Loucy (cell line): ENCODE measurements around the gene RPS6KA5.

Source experiments
- CTCF ChIP-seq: fragments of 200-600 bp; sonication (generic); conservative IDR thresholded peaks from 2 replicates; pipeline ENCODE4 v1.5.1; 2014; ENCODE audit warnings: mild to moderate bottlenecking, antibody characterized with exemption, low read length
- EZH2phosphoT487 ChIP-seq: fragments of 200-600 bp; IDR thresholded peaks from 2 replicates; pipeline ENCODE4 v1.6.1; 2018; ENCODE audit warnings: antibody characterized with exemption, mild to moderate bottlenecking, moderate library complexity, borderline replicate concordance

GRCh38 chr14:90938615-90939014 is 121.8 kb downstream of the RPS6KA5 start:
- no peak for TF ChIP-seq CTCF
- no peak for TF ChIP-seq EZH2phosphoT487
